ENCODE results near the gene SETBP1.

Gene SETBP1

DNA sequence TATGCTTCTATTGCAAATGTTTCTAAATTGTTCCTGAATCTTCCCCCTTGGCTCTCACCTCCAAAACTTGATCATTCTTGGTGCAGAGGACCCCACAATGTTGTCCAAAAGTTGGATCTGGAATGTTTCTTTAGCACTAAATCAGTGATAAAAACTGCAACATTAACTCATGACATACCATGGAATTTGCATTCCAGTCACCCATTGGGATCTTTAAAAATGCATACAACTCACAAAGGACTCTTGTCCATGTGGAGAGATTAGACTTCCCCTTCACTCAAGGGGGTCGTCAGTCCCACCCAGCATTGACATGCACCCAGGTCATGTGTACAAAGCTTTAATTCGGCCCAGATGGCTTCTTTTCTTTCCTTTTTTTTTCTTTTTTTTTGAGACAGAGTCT lies 169.3 kb downstream of the SETBP1 start:
- Histone ChIP-seq H3K36me3 (ENCODE audit: control insufficient read depth, low read length) (peaks cover 3% of the 10 kb centered on the region; the same call in 1 of the 2 replicates), H3K27me3 (ENCODE audit: control insufficient read depth, low read length) (no peaks in the 10 kb centered on the region), H3K9me2 (replicated peaks; ENCODE audit: control insufficient read depth, low read length) (no peaks in the 10 kb centered on the region), H3K4me1 (ENCODE audit: control insufficient read depth, low read length) (peaks cover 18% of the 10 kb centered on the region), H3F3A (ENCODE audit: control insufficient read depth, insufficient read depth) (no peaks in the 10 kb centered on the region), H3K79me2 (ENCODE audit: control insufficient read depth, low read length) (no peaks in the 10 kb centered on the region), H3K27ac (ENCODE audit: low read depth, low read length) (no peak overlapping the region), H3K4me3 (ENCODE audit: low read length) (no peak overlapping the region), H4K20me1 (ENCODE audit: control insufficient read depth, insufficient read depth, low read depth, low read length) (no peaks in the 10 kb centered on the region), H3K9me3 (ENCODE audit: control insufficient read depth, insufficient read depth, low read length) (no peaks in the 10 kb centered on the region), H3K4me2 (ENCODE audit: low read length) (no peak overlapping the region)
- TF ChIP-seq, protein P1, sequence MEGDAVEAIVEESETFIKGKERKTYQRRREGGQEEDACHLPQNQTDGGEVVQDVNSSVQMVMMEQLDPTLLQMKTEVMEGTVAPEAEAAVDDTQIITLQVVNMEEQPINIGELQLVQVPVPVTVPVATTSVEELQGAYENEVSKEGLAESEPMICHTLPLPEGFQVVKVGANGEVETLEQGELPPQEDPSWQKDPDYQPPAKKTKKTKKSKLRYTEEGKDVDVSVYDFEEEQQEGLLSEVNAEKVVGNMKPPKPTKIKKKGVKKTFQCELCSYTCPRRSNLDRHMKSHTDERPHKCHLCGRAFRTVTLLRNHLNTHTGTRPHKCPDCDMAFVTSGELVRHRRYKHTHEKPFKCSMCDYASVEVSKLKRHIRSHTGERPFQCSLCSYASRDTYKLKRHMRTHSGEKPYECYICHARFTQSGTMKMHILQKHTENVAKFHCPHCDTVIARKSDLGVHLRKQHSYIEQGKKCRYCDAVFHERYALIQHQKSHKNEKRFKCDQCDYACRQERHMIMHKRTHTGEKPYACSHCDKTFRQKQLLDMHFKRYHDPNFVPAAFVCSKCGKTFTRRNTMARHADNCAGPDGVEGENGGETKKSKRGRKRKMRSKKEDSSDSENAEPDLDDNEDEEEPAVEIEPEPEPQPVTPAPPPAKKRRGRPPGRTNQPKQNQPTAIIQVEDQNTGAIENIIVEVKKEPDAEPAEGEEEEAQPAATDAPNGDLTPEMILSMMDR (IDR thresholded peaks at IDR 0.05; ENCODE audit: low read depth, low read length, poor library complexity, severe bottlenecking), result no peak
- no peak for TF ChIP-seq EZH2phosphoT487 (IDR thresholded peaks at IDR 0.05; ENCODE audit: borderline replicate concordance, low read length)

DNA sequence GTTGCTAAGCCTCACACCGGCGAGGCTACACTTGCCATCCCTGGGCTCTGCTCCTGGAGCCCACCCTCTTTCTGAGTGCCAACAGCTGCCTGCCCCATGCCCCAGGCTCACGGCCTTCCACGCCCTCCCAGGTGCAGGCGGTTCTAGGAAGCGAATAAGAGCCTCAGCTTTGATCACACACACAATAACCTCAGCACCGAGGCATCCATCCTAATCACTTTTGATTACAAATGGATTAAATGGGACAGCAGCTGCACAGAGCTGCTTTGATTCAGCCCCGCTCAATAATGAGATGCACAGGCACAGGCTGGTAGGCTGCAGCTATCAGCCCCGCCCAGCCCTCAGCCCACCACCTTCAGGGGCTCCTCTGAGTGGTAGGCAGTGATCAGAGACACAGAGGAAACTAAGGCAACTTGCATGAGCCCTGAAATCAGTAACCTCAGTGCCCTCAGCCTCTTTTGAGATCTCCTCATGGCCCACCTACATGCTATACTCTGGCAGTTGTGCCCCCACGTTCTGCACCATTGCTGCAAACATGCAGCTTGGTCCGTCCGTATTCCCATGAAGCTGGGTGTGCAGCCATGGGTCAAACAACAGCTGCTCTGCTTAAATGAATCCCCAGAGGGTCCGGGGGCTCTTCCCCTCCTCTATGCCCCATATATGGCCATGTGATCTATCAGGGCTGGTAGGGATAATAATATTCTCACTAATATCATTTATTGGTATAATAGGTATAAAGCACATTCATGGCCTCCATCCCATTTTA lies 171.4 kb downstream of the SETBP1 start:
- TF ChIP-seq, protein P1 (IDR thresholded peaks at IDR 0.05; ENCODE audit: low read depth, low read length, poor library complexity, severe bottlenecking), result no peak
- no peak for TF ChIP-seq EZH2phosphoT487 (IDR thresholded peaks at IDR 0.05; ENCODE audit: borderline replicate concordance, low read length)
- Histone ChIP-seq H3F3A (ENCODE audit: control insufficient read depth, insufficient read depth) (no peaks in the 10 kb centered on the region), H3K9me2 (replicated peaks; ENCODE audit: control insufficient read depth, low read length) (no peaks in the 10 kb centered on the region), H3K4me2 (ENCODE audit: low read length) (no peak overlapping the region), H3K79me2 (ENCODE audit: control insufficient read depth, low read length) (no peaks in the 10 kb centered on the region), H3K36me3 (ENCODE audit: control insufficient read depth, low read length) (peaks cover 3% of the 10 kb centered on the region; the same call in 1 of the 2 replicates), H3K27ac (ENCODE audit: low read depth, low read length) (no peak overlapping the region), H3K27me3 (ENCODE audit: control insufficient read depth, low read length) (no peaks in the 10 kb centered on the region), H3K4me1 (ENCODE audit: control insufficient read depth, low read length) (peaks cover 26% of the 10 kb centered on the region), H3K4me3 (ENCODE audit: low read length) (no peak overlapping the region), H4K20me1 (ENCODE audit: control insufficient read depth, insufficient read depth, low read depth, low read length) (no peaks in the 10 kb centered on the region), H3K9me3 (ENCODE audit: control insufficient read depth, insufficient read depth, low read length) (no peaks in the 10 kb centered on the region)

DNA sequence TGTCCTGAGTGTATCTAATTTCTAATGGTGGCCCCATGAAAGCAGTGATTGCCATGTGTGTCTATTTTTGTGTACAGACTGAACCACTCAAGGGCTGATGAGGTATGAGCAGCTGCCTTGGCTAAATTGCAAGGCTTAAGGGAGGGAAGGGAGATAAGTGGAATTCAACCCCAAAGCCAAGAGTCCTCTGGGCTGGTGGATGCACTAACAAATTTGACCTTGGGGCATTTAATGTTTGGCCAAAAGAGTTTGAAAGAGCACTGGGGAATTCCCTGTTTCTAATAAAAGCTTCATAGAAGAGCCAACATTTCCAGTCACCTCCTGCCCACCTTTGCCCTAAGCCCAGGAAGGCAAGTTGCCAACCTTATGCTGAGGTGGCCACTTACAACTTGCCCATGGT lies 172.1 kb downstream of the SETBP1 start:
- Histone ChIP-seq H3K4me2 (ENCODE audit: low read length) (no peak overlapping the region), H3K4me3 (ENCODE audit: low read length) (no peak overlapping the region), H3K9me2 (replicated peaks; ENCODE audit: control insufficient read depth, low read length) (no peaks in the 10 kb centered on the region), H3K9me3 (ENCODE audit: control insufficient read depth, insufficient read depth, low read length) (no peaks in the 10 kb centered on the region), H3K79me2 (ENCODE audit: control insufficient read depth, low read length) (no peaks in the 10 kb centered on the region), H4K20me1 (ENCODE audit: control insufficient read depth, insufficient read depth, low read depth, low read length) (no peaks in the 10 kb centered on the region), H3K27me3 (ENCODE audit: control insufficient read depth, low read length) (no peaks in the 10 kb centered on the region), H3F3A (ENCODE audit: control insufficient read depth, insufficient read depth) (no peaks in the 10 kb centered on the region), H3K4me1 (ENCODE audit: control insufficient read depth, low read length) (peaks cover 26% of the 10 kb centered on the region), H3K36me3 (ENCODE audit: control insufficient read depth, low read length) (peaks cover 3% of the 10 kb centered on the region; the same call in 1 of the 2 replicates), H3K27ac (ENCODE audit: low read depth, low read length) (no peak overlapping the region)
- TF ChIP-seq, protein P1 (IDR thresholded peaks at IDR 0.05; ENCODE audit: low read depth, low read length, poor library complexity, severe bottlenecking), result no peak
- TF ChIP-seq EZH2phosphoT487 (IDR thresholded peaks at IDR 0.05; ENCODE audit: borderline replicate concordance, low read length), result no peak
